Activated T-cell treated with anti-CD3 and anti-CD28 coated beads, Interleukin-2, amount 50 U/mL, for 4 hours (primary cell): ENCODE data around the gene NFX1. TPM values are rescaled to one million over a fixed set of nuclear protein-coding genes. Genes with fewer than 3 reads are reported as not detected.
A peak's percentile ranks its signal among the peaks of the same experiment; 100 is the strongest.

Experiments used
- ATAC-seq, 2 donors: fragments of 200-7000 bp; cut with Tn5 transposase; one replicate each; pipeline ENCODE4 v1.10.0; 2021
- DNase-seq: peaks from one replicate; pipeline ENCODE4 v3.0.0-alpha.2; 2020
- H3K27me3 Mint-ChIP-seq: one replicate; pipeline ENCODE4 v1.8.0; 2021; ENCODE audit warnings: low read depth, mixed read lengths
- H3K36me3 Mint-ChIP-seq: one replicate; pipeline ENCODE4 v1.8.0; 2022; ENCODE audit warnings: mixed read lengths; ENCODE audit not compliant: insufficient read depth
- H3K4me1 Mint-ChIP-seq: one replicate; pipeline ENCODE4 v1.8.0; 2021; ENCODE audit warnings: low read depth, mixed read lengths
- H3K4me3 Mint-ChIP-seq: one replicate; pipeline ENCODE4 v1.8.0; 2021; ENCODE audit warnings: mild to moderate bottlenecking, moderate library complexity, mixed read lengths
- H3K9me3 Mint-ChIP-seq: one replicate; pipeline ENCODE4 v1.8.0; 2021; ENCODE audit warnings: mixed read lengths
- total RNA-seq, 3 donors: library from RNA; stranded (reverse); gene quantifications; one replicate each; pipeline ENCODE4 v1.2.1, GENCODE V29; 2021

NFX1 gene
- total RNA-seq, 3 donors from 2014 or later, result 35.2 to 42.6 (median 36.0) TPM

DNA sequence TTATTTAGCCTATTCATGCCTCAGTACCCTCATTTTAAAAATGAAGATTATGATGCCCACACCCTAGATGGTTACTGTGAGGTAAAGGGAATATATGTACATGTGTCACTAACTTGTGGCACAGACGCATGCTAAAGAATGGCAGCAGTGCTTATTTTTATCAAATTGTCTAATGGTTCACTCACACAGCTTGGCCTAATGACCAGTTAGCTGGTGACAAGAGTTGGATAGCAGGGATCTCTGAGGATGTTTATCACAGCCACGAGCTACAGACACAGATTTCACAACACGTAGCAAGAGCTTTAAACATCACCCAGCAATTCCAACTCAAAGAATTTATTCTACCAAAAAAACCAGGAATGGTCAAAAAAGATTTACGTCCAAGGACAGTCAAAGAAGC, 33.0 kb upstream of the NFX1 start:
- H3K36me3 Mint-ChIP-seq, result peaks cover 62% of the 10 kb centered on the region
- H3K9me3 Mint-ChIP-seq, result no peaks in the 10 kb centered on the region
- DNase-seq, result no peak
- H3K4me3 Mint-ChIP-seq, result no peak overlapping the region
- H3K27me3 Mint-ChIP-seq, result no peaks in the 10 kb centered on the region
- peaks cover 2% of the 10 kb centered on the region for H3K4me1 Mint-ChIP-seq
- ATAC-seq, result no peak

GRCh38 chr9:33260372-33260771, 29.9 kb upstream of the NFX1 start:
- Mint-ChIP-seq H3K9me3 (no peaks in the 10 kb centered on the region), H3K4me1 (peaks cover 17% of the 10 kb centered on the region), H3K36me3 (peaks cover 49% of the 10 kb centered on the region), H3K27me3 (no peaks in the 10 kb centered on the region), H3K4me3 (no peak overlapping the region)
- no peak for ATAC-seq
- DNase-seq, result no peak

GRCh38 chr9:33263131-33264002, 26.9 kb upstream of the NFX1 start:
- Mint-ChIP-seq H3K36me3 (peaks cover 48% of the 10 kb centered on the region), H3K4me3 (peak overlapping the region; percentile 95), H3K9me3 (no peaks in the 10 kb centered on the region), H3K27me3 (no peaks in the 10 kb centered on the region), H3K4me1 (peaks cover 41% of the 10 kb centered on the region)
- no peak for ATAC-seq
- no peak for DNase-seq

DNA sequence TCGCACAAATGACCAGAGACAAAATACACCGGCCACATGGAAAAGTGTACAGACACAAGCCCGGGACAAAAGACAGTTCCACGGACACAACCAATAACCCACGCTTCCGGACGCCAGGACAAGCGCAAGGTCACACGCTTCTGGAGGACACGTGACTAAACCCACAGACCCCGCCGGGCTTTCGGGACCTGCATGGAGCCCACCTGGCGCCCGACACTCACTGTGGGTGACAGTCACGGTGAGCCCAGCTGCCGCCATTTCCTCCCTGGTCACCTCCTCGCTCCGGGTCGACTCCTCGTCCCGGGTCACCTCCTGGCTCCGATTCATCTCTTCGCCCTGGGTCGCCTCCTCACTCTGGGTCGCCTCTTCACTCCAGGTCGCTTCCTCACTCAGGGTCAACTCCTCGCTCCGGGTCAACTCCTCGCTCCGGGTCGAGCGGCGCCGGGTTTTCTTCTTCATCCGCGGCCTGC, 26.3 kb upstream of the NFX1 start:
- peak overlapping the region; percentile 95 for H3K4me3 Mint-ChIP-seq
- H3K36me3 Mint-ChIP-seq, result peaks cover 46% of the 10 kb centered on the region
- no peaks in the 10 kb centered on the region for H3K27me3 Mint-ChIP-seq
- peaks cover 41% of the 10 kb centered on the region for H3K4me1 Mint-ChIP-seq
- H3K9me3 Mint-ChIP-seq, result no peaks in the 10 kb centered on the region
- DNase-seq, result peak; percentile 25
- ATAC-seq, result peak; percentile 9 to 14

DNA sequence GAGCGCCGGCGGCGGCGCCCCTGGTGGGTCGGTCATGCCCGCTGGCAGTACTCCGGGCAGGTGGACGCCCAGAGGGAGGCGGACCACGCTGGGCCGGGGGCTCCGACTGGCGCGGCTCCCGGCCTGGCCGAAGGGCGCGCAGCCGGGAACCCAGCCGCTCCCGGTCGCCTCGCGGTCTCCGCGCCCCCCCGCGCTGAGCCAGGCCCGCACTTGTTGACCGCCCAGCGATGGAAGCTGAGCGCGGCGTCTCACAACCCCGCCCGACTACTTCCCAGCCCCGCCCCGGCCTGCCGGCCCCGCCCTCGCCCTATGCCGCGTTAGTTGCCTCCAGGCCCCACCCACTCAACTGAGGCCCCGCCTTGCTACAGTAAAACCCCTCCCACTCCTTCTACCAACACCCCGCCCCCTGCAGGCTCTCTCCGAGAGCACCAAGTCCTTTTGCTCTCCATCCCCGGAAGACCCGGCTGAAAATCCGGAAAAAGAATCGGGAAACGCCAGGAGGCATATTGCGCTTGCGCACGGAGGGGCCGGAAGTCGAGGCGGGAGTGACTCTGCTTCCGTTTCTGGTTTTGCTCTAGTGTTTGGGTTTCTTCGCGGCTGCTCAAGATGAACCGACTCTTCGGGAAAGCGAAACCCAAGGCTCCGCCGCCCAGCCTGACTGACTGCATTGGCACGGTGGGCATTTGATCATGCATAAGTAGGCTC, 25.7 kb upstream of the NFX1 start, which contains the start of the genes BAG1 and CHMP5:
BAG1 (minus strand) TSS at position 236 of the 705 bp plus-strand sequence.
CHMP5 (plus strand) TSS at position 577 of the 705 bp plus-strand sequence; CDS start at position 607, 30 bp downstream.
- Mint-ChIP-seq H3K4me3 (peak within 1 kb of the TSS; percentile 95), H3K27me3 (no peaks in the 10 kb centered on the region), H3K36me3 (peaks cover 46% of the 10 kb centered on the region), H3K4me1 (peaks cover 41% of the 10 kb centered on the region), H3K9me3 (no peaks in the 10 kb centered on the region)
- ATAC-seq, result peak; percentile 90 to 91
- peak; percentile 100 for DNase-seq

DNA sequence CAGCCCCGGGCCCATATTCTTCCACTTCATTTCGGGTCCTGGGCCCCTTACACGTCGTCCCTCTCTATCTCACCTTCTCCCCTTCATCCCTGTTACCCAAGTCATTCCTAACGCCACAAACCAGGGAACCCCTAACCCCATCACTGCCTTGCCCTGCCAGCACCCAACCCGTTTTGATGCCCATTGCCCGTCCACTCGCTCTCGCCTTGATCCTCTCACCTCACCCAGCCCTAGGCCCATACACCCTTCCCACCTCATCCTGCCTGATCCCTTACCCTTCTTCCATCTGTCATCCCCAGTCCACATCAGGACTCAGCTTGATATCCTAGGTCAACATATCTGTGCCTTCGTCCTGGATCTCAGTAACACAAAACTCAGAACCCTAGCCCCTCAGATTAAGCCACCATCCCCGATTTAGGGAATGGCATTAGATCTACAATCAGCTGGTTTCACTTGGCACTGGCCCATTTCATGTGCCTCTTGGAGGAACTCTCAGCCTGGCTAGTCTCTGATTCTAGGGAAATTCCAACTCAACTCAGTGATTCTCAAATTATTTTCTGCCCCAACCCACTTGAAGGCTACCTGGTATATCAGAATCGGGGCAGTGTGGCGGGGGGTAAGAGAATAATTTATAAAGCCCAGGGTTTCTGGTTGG, 25.0 kb upstream of the NFX1 start:
- peaks cover 44% of the 10 kb centered on the region for H3K36me3 Mint-ChIP-seq
- no peak for DNase-seq

DNA sequence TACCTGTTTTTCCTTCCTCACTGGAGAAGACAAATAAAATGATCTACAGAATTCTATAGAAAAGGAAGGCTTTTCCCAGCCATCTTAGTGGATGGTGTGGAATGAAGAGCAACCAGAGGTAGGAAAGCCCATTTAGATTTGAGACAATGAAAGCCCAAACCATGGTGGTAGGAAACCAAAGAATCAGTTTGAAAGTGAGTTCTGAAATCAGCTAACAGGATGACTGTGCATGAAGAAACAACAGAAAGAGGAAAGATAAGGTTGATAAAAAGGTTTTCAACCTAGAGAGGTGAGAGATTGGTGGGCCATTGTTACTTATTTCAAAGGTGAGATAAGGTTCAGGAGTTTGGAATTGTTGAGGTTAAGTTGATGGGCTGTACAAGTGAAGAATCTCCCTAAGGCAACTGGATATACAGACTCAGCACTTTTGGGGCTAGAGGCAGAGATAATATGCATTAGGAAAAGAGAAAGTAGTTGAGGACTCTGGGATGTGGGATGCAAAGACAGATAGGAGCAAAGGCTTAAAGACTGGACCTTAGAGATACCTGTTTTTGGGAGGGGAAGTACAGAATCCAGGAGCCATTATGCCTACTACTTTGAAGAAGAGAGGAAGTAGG, 23.1 kb upstream of the NFX1 start:
- Mint-ChIP-seq H3K27me3 (no peaks in the 10 kb centered on the region), H3K9me3 (no peaks in the 10 kb centered on the region), H3K4me1 (peaks cover 40% of the 10 kb centered on the region), H3K4me3 (peak overlapping the region; percentile 2), H3K36me3 (peaks cover 43% of the 10 kb centered on the region)
- ATAC-seq (no peak), DNase-seq (no peak)

More for the DNA sequence above, 25.0 kb upstream of the NFX1 start:
- Mint-ChIP-seq H3K4me3 (peak overlapping the region; percentile 95), H3K9me3 (no peaks in the 10 kb centered on the region), H3K4me1 (peaks cover 41% of the 10 kb centered on the region), H3K27me3 (no peaks in the 10 kb centered on the region)
- no peak for ATAC-seq

DNA sequence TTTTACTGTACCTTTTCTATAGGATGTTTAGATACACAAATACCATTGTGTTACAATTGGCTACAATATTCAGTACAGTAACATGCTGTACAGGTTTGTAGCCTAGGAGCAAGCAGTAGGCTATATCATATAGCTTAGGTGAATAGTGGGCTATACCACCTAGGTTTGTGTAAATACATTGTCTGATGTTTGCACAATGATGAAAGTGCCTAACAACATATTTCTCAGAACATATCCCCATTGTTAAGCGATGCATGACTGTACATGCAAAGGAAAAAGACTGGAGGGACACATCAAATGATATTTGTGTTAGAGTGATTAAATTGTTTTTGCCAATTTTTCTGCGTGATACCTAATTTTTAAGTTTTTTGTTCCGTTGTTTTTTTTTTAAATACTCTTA, 20.2 kb upstream of the NFX1 start:
- DNase-seq, result no peak
- Mint-ChIP-seq H3K36me3 (peaks cover 41% of the 10 kb centered on the region), H3K4me3 (no peak overlapping the region), H3K9me3 (no peaks in the 10 kb centered on the region), H3K27me3 (no peaks in the 10 kb centered on the region), H3K4me1 (peaks cover 30% of the 10 kb centered on the region)
- no peak for ATAC-seq

DNA sequence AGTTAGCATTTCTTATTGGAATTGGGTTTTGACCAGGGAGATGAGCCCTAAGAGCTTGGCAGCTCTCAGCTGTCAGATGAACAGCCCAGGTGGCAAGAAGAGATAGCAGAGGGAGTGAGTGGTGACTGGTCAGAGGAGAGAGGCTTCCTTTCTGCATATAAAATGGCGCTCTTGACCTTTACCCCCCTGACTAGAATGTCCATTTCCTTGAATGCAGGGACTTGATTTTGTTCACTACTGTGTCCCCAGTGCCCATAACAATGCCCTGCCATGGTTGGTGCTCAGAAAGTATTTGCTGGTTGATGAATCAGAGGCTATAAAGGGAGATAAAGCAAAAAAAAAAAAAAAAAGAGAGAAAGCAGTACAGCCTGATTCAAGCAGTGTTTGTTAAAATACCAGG, 18.3 kb upstream of the NFX1 start:
- DNase-seq (no peak), ATAC-seq (no peak)
- no peaks in the 10 kb centered on the region for H3K27me3 Mint-ChIP-seq
- peaks cover 44% of the 10 kb centered on the region for H3K36me3 Mint-ChIP-seq
- no peaks in the 10 kb centered on the region for H3K9me3 Mint-ChIP-seq
- peaks cover 12% of the 10 kb centered on the region for H3K4me1 Mint-ChIP-seq
- H3K4me3 Mint-ChIP-seq, result no peak overlapping the region

GRCh38 chr9:33273266-33273971, 16.9 kb upstream of the NFX1 start:
- peaks cover 44% of the 10 kb centered on the region for H3K36me3 Mint-ChIP-seq

GRCh38 chr9:33273972-33274328, 16.4 kb upstream of the NFX1 start:
- Mint-ChIP-seq H3K4me1 (peaks cover 6% of the 10 kb centered on the region), H3K9me3 (no peaks in the 10 kb centered on the region), H3K36me3 (peaks cover 41% of the 10 kb centered on the region), H3K4me3 (no peak overlapping the region), H3K27me3 (no peaks in the 10 kb centered on the region)
- no peak for DNase-seq
- ATAC-seq, result no peak

More at GRCh38 chr9:33273266-33273971, 16.9 kb upstream of the NFX1 start:
- ATAC-seq (no peak), DNase-seq (no peak)
- H3K9me3 Mint-ChIP-seq, result no peaks in the 10 kb centered on the region
- H3K4me1 Mint-ChIP-seq, result peaks cover 6% of the 10 kb centered on the region
- no peak overlapping the region for H3K4me3 Mint-ChIP-seq
- H3K27me3 Mint-ChIP-seq, result no peaks in the 10 kb centered on the region

- Mint-ChIP-seq H3K36me3 (peaks cover 27% of the 10 kb centered on the region), H3K27me3 (no peaks in the 10 kb centered on the region), H3K9me3 (no peaks in the 10 kb centered on the region), H3K4me3 (no peak overlapping the region), H3K4me1 (peaks cover 5% of the 10 kb centered on the region)
- DNase-seq (no peak), ATAC-seq (no peak)
Measured at GRCh38 chr9:33277484-33277883, 12.8 kb upstream of the NFX1 start.

DNA sequence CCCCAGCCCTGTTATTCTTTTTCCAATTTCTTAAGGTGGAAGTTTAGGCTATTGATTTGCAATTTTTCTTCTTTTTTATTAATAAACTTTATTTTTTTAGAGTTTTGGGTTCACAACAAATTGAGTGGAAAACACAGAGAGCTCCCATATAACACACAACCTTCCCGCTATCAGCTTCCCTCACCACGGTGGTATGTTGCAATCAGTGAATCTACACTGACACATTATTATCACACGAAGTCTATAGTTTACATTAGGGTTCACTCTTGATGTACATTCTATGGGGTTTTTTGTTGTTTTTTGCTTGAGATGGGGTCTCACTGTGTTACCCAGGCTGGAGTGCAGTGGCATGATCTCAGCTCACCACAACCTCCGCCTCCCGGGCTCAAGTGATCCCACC, 4.8 kb upstream of the NFX1 start:
- H3K36me3 Mint-ChIP-seq, result peaks cover 6% of the 10 kb centered on the region
- no peaks in the 10 kb centered on the region for H3K9me3 Mint-ChIP-seq
- DNase-seq (no peak), ATAC-seq (no peak)
- peaks cover 14% of the 10 kb centered on the region for H3K4me1 Mint-ChIP-seq
- H3K4me3 Mint-ChIP-seq, result no peak overlapping the region
- no peaks in the 10 kb centered on the region for H3K27me3 Mint-ChIP-seq
